HepG2 (cell line): ENCODE data around the gene CDK3. TPM values are rescaled to one million over a fixed set of nuclear protein-coding genes. Genes with fewer than 3 reads are reported as not detected.

Experiments
- AKAP8 ChIP-seq: sonication (generic); formaldehyde crosslinking; IDR thresholded peaks from 2 replicates; pipeline ENCODE4 v1.5.1; 2020; ENCODE audit warnings: mild to moderate bottlenecking, missing genetic modification reagents
- CCAR2 ChIP-seq: fragments of 200-400 bp; formaldehyde crosslinking; optimal IDR thresholded peaks from 2 replicates; pipeline ENCODE3; 2018; ENCODE audit warnings: low read depth, mild to moderate bottlenecking, low read length, moderate library complexity
- ETV5 ChIP-seq: IDR thresholded peaks from 2 replicates; pipeline ENCODE4 v1.6.1; 2018; ENCODE audit warnings: missing biosample characterization, missing genetic modification reagents, inconsistent platforms, borderline replicate concordance
- FOXJ3 ChIP-seq: sonication (generic); formaldehyde crosslinking; IDR thresholded peaks from 2 replicates; pipeline ENCODE4 v1.4.0; 2020; ENCODE audit warnings: missing genetic modification reagents, mild to moderate bottlenecking, borderline replicate concordance
- HINFP ChIP-seq: sonication (generic); formaldehyde crosslinking; IDR thresholded peaks from 2 replicates; pipeline ENCODE4 v1.4.0; 2020; ENCODE audit warnings: low read depth, mild to moderate bottlenecking, missing genetic modification reagents
- JUN ChIP-seq: sonication (generic); formaldehyde crosslinking; IDR thresholded peaks from 2 replicates; pipeline ENCODE4 v1.4.0; 2020; ENCODE audit warnings: mild to moderate bottlenecking, missing genetic modification reagents
- KLF15 ChIP-seq: sonication (generic); formaldehyde crosslinking; IDR thresholded peaks from 2 replicates; pipeline ENCODE4 v1.8.1; 2023; ENCODE audit warnings: borderline replicate concordance, mild to moderate bottlenecking, inconsistent platforms, missing genetic modification reagents, mixed read lengths
- NFKBIZ ChIP-seq: IDR thresholded peaks from 2 replicates; pipeline ENCODE4 v1.6.1; 2018; ENCODE audit warnings: missing genetic modification reagents, missing compliant biosample characterization
- NFRKB ChIP-seq: fragments of 450-650 bp; IDR thresholded peaks from 2 replicates; pipeline ENCODE4 v1.6.1; 2017
- NR1H2 ChIP-seq: sonication (generic); formaldehyde crosslinking; IDR thresholded peaks from 2 replicates; pipeline ENCODE4 v1.8.1; 2022; ENCODE audit warnings: low read depth, missing genetic modification reagents, borderline replicate concordance
- ONECUT2 ChIP-seq: sonication (generic); formaldehyde crosslinking; IDR thresholded peaks from 2 replicates; pipeline ENCODE4 v1.4.0; 2020; ENCODE audit warnings: missing genetic modification reagents
- PAF1 ChIP-seq: IDR thresholded peaks from 2 replicates; pipeline ENCODE4 v1.6.1; 2016; ENCODE audit warnings: missing genetic modification reagents, missing compliant biosample characterization
- REXO4 ChIP-seq: sonication (generic); formaldehyde crosslinking; IDR thresholded peaks from 2 replicates; pipeline ENCODE4 v1.8.0; 2022; ENCODE audit warnings: missing genetic modification reagents, mild to moderate bottlenecking, borderline replicate concordance
- SALL2 ChIP-seq: sonication (generic); formaldehyde crosslinking; IDR thresholded peaks from 2 replicates; pipeline ENCODE4 v1.8.1; 2023; ENCODE audit warnings: mild to moderate bottlenecking, missing genetic modification reagents, inconsistent platforms
- SNAPC2 ChIP-seq: sonication (generic); formaldehyde crosslinking; IDR thresholded peaks from 2 replicates; pipeline ENCODE4 v1.8.1; 2022; ENCODE audit warnings: mild to moderate bottlenecking, missing genetic modification reagents
- SYNCRIP ChIP-seq: fragments of 200-400 bp; formaldehyde crosslinking; IDR thresholded peaks from 2 replicates; pipeline ENCODE4 v1.6.1; 2018; ENCODE audit warnings: mild to moderate bottlenecking, low read depth, low read length; ENCODE audit not compliant: insufficient read depth
- ZBTB43 ChIP-seq: sonication (generic); formaldehyde crosslinking; conservative IDR thresholded peaks from 2 replicates; pipeline ENCODE4 v1.4.0; 2020; ENCODE audit warnings: missing genetic modification reagents
- ZFAT ChIP-seq: sonication (generic); formaldehyde crosslinking; conservative IDR thresholded peaks from 2 replicates; pipeline ENCODE4 v1.8.1; 2023; ENCODE audit warnings: missing genetic modification reagents, inconsistent platforms
- ZMAT5 ChIP-seq: sonication (generic); formaldehyde crosslinking; IDR thresholded peaks from 2 replicates; pipeline ENCODE4 v1.5.0; 2020; ENCODE audit warnings: mild to moderate bottlenecking, low read depth, missing genetic modification reagents, borderline replicate concordance
- ZMYM2 ChIP-seq: sonication (generic); formaldehyde crosslinking; IDR thresholded peaks from 2 replicates; pipeline ENCODE4 v1.8.0; 2022; ENCODE audit warnings: mild to moderate bottlenecking, missing genetic modification reagents
- ZNF331 ChIP-seq: sonication (generic); formaldehyde crosslinking; IDR thresholded peaks from 2 replicates; pipeline ENCODE4 v1.4.0; 2020; ENCODE audit warnings: missing genetic modification reagents
- ZNF616 ChIP-seq: sonication (generic); formaldehyde crosslinking; IDR thresholded peaks from 2 replicates; pipeline ENCODE4 v1.5.0; 2020; ENCODE audit warnings: low read depth, mild to moderate bottlenecking, missing genetic modification reagents
- ZNF639 ChIP-seq: conservative IDR thresholded peaks from 2 replicates; pipeline ENCODE4 v1.6.1; 2018; ENCODE audit warnings: missing genetic modification reagents
- ZNF749 ChIP-seq: sonication (generic); formaldehyde crosslinking; IDR thresholded peaks from 2 replicates; pipeline ENCODE4 v1.8.0; 2022; ENCODE audit warnings: mild to moderate bottlenecking, missing genetic modification reagents, moderate library complexity, borderline replicate concordance
- ZUFSP ChIP-seq: sonication (generic); formaldehyde crosslinking; IDR thresholded peaks from 2 replicates; pipeline ENCODE4 v1.9.0; 2021; ENCODE audit warnings: missing genetic modification reagents, mild to moderate bottlenecking, borderline replicate concordance
- polyA plus RNA-seq, 8 experiments: library from polyadenylated mRNA; depleted of rRNA in 3 of 8; stranded (reverse) in 7 of 8; unstranded in 1 of 8; fragments of >200 nt; fragmentation: Illumina TruSeq in 4 of 8; extraction: Trizol in 4 of 8; gene quantifications; 2 replicates each; pipeline versions ENCODE4 v1.2.1 to v1.2.3, GENCODE V29; 2011 to 2016; ENCODE audit warnings: low read depth in 4 of 8, missing spikeins in 1 of 8, mixed read lengths in 1 of 8; ENCODE audit not compliant: insufficient read depth in 1 of 8
- total RNA-seq, 5 experiments: library from RNA; depleted of rRNA; stranded (reverse); fragments of >200 nt; fragmentation: Illumina TruSeq; extraction: Trizol; gene quantifications; 2 replicates each; pipeline ENCODE4 v1.2.3, GENCODE V29; 2016; ENCODE audit warnings: low read depth in 1 of 5

Gene CDK3
- total and polyA plus RNA-seq, 2 of the 13 experiments (the other 11 are each of a cell fraction or from before 2014, with no cell fraction given): 5.8 to 11.4 TPM

GRCh38 chr17:76027159-76027839, 26.6 kb downstream of the CDK3 start, which contains the start of gene EVPL (continued):
- TF ChIP-seq FOXJ3 (0 out of 2 replicates have a peak, but pooled peaks have one; percentile 17), ZNF749 (CRISPR knock-in tag) (no peak), NFKBIZ (no peak), JUN (no peak), HINFP (CRISPR knock-in tag) (peak; percentile 21; the same call in 1 of the 2 replicates), NR1H2 (CRISPR knock-in tag) (no peak), ZNF616 (CRISPR knock-in tag) (no peak; the same call in 1 of the 2 replicates), ZBTB43 (peak; percentile 67; the same call in 1 of the 2 replicates), ONECUT2 (CRISPR knock-in tag) (no peak), AKAP8 (CRISPR knock-in tag) (peak; percentile 38; the same call in 1 of the 2 replicates), ZMYM2 (CRISPR knock-in tag) (peak; percentile 68; the same call in 1 of the 2 replicates), ZNF331 (CRISPR knock-in tag) (peak; percentile 72), ZFAT (CRISPR knock-in tag) (no peak), PAF1 (no peak), ZNF639 (CRISPR knock-in tag) (no peak), KLF15 (CRISPR knock-in tag) (0 out of 2 replicates have a peak, but pooled peaks have one; percentile 24), CCAR2 (no peak), SYNCRIP (no peak), REXO4 (no peak), ETV5 (no peak), SALL2 (peak; percentile 71; the same call in 1 of the 2 replicates), ZMAT5 (CRISPR knock-in tag) (no peak), SNAPC2 (CRISPR knock-in tag) (no peak), ZUFSP (CRISPR knock-in tag) (no peak), NFRKB (no peak)
